Measurements from ENCODE around the gene PNPLA1.

PNPLA1 gene

DNA sequence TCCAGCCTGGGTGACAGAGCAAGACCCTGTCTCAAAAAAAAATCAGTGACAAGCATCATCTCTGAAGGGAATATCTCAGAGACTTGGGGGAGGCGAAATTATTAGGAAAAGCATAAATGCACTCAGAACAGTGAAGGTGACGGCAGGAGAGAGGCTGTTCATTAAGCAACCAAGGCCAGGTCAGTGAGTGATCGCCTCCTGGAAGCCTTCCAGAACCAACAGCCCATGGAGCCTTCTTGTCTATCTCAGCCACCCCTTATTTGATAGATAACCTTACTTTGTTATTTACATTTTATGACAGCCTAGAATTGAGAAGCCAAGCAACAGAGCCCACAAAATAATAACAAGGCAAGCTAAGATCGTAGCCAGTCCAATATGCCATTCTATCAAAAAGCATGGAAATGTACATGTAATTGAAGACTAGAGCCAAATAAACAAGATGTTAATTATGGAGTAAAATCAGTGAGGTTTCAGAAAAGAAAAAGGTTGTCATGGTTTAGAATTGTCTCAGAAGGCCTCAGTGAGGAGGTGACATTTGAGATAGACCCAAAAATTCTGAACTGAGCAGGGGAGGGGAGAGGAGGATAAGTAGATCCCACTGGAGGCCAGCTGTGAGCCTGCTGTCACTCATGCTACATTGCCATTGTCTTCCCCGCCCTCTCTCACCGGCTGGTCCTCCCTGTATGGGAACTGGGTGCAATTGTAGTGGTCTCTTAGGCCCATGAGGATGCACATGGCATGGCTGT lies 49.0 kb downstream of the PNPLA1 start:
- DNase-seq, result no peak

DNA sequence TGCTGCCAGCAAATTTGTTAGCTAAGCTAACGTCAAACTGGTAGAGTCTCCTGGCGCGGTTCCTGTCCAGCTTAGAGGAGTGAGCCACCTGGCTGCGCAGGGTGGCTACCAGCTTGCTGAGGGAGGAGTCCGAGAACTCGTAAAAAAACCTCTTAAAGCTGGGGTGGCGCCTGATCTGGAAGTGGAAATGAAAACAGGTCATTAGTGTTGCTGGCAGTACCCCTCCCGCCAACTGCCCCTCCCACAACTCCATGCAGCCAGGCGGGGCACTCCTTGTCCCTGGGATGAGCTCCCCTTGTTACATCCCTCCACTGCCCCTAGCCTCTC lies 49.5 kb downstream of the PNPLA1 start:
- no peak for DNase-seq

DNA sequence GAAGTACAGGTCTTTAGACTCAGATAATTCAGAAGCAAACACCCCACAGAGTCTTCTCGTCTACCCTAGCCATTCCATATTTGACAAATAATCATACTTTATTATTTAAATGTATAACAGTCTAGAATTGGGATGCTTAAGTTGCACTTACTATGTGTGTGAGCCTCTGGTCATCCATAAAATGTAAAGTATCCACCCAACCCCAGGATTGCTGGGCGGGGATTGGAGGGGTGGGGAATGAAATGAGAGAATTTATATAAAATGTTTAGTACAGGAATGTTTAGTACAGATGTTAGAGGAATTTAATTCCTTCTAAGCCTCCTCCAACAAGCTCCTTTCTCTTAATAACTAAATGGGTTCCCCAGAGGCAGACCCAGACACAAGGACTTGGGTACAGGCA lies 50.0 kb downstream of the PNPLA1 start:
- no peak for DNase-seq

DNA sequence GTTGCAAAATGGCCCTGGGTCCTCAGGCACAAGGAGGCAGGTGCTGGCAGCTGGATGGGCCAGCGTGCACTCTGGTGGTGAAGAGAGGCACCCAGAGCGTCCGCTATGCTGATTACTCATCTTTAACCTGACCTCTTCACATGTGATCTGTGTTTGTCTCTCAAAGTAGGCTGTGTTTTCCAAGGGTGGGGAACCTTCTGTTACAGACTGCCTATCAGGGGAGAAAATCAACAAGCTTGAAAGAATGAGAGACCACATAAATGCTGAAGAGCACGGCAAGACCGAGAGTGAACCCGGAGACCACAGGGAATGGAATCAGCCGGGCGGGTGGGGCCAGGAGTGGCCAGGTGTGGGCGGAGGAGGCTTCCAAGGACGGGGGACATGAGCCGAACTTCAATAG lies 50.6 kb downstream of the PNPLA1 start:
- DNase-seq, result no peak

DNA sequence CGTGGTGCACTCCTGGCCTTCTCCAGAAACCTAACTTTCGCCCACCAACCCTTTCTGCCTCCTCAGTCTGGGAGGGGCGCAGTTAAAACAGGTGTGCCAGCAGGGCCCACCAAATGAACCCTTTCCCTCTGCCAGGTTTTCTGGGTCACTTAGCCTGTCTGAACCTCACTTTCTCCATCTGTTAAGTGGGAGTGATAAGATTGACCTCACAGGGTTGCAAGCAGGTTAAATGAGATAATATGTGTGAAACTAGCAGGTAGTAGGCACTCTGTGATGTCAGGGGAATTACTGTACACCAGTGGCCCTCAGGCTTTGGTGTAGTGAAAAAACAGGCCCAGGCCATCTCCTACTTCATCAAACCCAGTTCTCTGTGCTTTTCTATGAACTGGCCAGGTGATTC lies 52.7 kb downstream of the PNPLA1 start:
- no peak for DNase-seq

DNA sequence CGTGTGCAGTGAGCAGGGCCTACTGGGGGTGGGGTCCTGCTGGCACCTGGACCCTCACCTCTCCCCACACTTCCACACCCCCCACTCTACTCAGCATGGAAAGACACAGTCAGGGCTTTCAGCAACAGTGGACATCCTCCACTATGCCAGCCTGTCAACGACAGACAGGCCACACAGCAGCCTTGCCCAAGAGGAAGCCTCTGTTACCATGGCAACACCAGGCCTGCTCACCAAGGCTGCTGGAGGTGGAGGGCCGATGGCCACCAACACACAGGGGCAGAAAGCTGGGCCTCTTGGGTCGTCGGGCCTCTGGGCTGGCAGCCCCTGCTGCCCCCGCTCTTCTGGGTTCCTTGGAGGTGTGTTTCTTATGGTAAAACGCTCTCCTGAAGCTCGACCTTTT lies 53.2 kb downstream of the PNPLA1 start:
- no peak for DNase-seq

DNA sequence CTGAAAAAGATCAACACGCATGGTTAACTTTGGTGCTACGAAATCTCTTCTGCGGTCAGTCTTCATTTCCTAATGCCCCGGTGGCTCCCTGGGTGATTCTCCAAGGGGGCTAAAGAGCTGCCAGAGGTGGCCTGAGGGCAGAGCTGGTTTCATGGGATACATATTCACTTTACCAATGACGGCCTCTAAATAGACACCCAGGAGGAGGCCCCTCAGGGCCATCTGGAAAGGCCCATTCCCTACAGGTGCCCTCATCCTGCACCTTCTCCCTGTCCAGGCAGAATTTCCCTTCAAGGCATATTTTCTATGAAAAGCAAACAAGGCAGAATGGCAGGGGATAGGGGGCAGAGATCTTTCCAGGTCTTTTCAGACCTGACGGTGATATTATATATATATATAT lies 54.3 kb downstream of the PNPLA1 start:
- no peak for DNase-seq

DNA sequence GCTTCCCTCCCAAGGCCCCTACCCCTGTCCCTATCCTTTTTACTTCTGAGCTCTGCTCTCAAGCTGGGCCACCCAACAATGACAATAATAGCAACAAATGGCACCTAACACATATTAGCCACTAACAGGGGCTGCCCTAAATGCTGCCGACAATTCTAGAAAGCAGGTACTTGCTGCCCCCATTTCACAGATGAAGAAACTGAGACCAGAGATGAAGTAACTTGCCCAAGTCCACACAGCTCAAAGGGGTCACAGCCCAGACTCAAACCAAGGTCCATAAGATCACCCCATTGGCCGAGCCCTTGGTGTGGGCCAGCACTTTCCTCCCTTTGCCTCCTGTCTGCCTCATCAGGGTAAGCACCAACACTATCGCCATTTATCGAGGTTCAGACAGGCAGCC lies 54.9 kb downstream of the PNPLA1 start:
- no peak for DNase-seq

DNA sequence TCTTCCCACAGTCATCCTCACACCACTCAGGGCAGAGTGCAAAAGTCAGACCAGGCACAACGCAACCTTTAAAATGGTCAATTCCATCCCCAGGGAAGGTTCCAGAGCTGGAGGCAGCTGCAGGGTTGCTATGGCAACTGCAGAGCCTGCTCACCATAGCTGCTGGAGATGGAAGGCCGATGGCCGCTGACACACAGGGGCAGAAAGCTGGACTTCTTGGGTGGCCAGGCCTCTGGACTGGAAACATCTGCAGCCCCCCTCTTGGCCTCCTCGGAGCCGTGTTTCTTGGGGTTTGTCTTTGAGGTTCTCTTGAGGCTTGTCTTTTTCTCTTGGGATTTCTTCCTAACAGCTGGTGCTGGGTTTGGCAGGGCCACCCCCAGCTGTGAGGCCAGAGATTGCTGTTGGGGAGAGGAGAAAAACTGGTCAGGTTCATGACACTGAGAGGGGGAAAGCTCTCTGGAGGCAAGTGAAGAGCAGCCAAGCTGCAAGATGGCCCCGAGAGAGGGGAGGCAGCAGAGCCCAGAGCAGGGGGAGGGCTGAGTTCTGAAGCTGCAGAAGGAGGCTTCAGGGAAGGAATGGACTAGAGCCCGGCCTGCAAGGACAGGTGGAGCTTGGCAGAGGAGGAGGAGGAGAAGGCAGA lies 56.6 kb downstream of the PNPLA1 start:
- DNase-seq, result no peak

DNA sequence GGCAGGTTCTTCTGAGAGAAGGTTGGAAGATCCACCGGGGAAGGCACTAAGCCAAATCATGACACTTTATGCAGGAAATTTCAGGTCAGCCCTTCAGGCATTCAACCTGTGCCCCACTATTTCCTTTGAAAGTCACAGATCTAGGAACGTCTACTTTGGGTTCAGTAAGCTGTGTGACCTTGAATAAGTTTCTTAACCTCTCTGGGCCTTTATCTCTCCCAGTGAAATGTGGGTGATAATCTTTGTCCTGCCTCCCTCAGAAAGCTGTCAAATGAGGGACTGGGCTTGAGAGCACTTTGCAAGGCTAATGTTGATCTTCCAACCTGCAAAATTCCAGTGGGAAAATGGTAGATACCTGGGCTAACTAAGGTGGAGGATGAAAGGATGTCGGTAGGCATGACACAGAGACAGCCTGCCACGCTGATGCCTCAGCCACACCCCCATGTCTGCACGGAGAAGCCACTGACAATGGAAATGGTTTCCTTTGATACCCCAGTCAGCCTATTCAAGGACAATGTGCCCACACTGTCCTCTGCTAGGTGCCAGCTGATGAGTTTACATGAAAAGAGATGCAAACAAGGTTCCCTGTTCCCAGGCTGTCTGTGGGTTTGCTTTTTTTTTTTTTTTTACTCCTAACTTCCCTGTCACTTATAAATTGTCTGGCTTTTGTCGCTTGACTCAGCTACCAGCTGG lies 57.5 kb downstream of the PNPLA1 start:
- no peak for DNase-seq

DNA sequence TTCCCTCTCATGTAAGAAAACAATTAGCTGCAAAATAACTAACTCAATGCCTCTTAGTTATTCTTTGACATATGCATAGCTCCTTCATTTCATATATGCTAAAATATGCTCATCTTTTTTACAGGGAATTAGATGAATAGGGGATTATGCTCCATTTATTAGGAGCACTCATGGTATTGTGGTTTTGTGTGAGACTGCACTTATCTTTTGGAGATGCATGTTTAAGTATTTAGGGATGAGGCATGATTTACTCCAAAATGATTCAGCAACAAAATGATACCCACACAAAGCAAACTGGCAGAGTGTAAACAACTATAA lies 58.0 kb downstream of the PNPLA1 start:
- no peak for DNase-seq

DNA sequence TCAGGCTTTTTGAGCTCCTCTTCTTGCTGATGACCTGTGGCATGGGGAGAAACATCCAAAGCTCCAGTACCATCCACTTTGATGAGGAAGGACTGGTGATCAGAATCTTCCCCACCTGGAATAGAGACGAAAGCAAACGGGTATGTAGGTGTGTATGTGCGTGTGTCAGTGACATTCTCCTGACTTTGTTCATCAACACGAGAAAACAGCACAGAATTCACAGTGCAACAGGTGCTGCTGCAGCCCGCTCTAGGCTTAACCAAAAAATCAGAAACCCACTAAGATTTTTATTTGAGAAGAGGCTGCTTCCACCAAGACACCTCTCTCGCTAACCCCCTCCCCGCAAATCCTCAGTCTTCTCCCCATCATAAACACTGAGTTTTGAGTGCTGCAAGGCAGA lies 58.7 kb downstream of the PNPLA1 start:
- no peak for DNase-seq

DNA sequence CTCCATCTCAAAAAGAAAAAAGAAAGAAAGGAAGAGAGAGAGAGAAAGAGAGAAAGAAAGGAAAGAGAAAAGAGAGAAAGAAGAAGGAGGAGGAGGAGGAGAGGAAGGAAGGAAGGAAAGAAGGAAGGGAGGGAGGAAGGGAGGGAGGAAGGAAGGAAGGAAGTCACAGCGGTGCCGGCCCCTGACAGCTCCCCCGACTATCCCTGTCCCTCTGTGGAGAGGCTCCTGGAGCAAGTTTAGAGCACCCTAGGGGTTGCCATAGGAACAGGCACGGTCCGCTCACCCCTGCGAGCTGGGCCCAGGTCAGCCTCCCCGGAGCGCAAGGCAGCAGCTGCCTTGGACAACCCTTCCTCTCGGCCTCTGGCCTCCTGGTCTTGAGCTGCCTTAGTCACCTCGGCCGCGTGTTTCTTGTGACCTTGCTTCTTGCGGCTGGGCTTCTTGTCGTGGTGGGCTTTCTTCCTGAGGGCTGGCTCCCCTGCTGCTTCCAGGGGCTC lies 60.0 kb downstream of the PNPLA1 start:
- no peak for DNase-seq

DNA sequence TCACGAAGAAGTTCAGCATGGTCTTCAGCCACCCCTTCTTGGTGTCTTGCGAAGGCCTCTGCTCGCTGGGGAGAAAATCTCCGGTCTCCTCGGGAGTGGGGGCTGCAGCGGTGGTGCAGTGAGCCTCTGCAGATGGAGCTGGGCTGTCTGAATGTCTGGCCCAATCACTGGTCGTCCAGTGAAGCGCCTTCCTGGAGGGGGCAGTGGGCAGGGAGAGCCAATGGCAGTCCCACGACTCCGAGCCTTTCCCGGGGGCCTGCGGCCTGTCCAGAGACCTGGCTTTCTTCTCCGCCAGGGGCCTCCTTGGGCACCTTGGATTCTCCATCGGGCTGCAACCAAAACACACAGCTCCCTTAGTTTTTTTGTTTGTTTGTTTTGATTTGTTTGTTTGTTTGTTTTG lies 60.5 kb downstream of the PNPLA1 start:
- DNase-seq, result no peak

DNA sequence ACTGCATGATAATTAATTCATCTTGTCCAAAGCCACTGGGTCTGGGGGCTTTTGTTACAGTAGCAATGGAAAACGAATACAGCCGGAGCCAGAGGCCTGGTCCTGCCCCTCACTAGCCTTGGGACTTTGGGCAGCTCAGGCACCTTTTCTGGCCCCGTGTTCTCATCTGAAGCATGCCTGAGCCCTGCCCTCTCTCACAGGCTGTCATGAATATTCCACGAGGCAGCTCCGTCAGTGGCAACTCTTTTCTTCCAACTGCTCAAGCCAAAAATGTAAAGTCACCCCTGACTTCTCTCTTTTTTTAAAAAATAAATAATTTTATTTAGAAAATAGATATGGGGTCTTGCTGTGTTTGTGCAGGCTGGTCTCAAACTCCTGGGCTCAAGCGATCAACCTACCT lies 61.5 kb downstream of the PNPLA1 start:
- no peak for DNase-seq

DNA sequence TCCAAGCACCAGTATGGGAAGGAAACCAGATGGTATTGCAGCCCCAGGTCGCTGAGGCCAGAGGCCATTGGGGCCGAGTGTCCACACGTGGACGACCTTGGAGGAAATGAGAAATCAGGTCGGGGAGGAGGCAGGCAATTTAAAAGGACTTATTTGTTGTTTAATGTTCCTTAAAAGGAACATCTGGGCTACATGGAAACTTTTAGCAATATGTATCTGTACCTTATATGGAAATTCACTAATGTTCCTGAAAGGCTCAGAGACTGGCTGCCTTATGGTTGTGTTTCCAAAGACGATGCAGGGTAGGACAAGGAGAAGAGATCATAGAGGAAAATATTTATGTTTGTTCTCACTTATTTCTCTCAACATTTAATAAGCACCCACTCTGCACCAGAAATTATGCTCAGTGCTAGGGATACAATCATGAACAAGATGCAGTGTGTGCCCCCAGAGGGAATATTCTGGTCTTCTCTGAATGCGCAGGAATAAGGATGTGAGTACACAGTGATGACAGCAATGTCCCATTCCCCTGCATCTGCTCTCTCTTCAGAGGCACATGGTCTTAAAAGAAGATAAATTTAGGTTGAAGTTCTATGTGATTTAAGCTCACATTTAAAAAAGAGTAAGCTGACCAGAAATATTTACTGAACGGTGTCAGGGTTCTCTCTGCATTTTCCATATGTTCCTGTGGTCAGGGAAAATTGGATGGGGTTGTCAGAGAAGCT lies 63.5 kb downstream of the PNPLA1 start:
- no peak for DNase-seq

DNA sequence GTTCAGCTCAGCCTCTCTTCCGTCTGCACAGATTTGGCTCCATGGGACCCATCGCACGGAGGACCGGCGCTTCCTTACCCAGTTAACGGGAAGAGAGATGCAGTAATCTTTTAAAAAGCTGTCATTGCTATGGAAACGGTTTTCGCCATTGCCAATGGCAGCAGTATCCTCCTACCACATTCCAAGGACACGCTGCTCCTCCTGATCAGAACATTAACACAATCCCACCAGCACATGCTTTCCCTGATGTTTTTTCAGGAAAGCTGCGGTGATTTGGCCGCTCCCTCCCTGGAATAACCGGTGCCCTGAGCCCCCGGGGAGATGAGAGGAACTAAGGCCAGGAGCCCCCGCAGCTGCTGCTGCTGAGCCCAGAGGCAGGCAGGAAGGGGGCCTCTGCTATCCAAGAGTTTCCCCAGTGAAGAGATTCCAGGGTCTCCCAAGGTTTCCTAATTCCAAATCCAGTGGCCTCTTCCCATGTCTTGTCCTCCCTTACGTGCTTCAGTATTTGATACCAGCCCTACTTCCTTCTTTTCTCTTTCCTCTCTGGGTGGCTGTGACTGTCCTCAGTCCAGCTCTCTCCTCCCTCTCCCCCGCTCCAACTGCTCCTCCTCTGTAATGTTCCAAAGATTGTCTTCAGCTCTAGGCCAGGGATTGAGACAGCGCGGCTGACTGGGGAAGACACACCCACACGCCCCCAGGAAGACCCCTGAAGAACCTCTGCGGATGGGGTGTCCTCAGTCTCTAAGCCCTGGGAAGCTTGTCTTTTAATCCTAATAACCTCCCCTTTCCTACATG lies 64.3 kb downstream of the PNPLA1 start:
- DNase-seq, result no peak

DNA sequence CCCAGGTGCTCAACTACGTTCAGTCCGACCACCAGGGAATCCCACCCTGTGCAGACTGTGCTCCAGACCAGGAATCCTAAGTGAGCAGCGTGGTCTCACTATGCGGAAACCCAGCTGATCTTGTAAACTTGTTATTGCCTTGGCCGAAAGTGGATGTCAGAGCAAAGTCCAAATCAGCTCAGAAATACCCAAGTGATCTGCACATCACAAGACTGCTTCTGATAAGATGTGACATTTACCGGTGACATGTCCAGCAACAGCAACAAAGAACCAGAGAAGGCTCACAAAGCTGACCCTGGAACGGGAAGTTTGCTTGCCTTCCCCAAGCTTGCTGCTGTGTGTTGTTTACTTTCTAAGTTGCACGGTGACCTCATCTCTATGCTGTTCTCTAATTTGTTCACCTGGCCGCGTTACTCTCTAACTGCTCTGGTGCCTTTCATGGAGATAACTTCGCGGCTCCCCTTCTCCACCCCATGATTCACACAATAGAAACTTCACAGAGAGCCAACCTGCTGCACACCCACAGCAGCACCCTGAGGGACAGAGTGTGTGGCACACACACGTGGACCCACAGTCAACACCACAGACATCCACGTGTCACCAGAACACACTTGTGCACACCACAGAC lies 65.1 kb downstream of the PNPLA1 start:
- DNase-seq, result no peak

DNA sequence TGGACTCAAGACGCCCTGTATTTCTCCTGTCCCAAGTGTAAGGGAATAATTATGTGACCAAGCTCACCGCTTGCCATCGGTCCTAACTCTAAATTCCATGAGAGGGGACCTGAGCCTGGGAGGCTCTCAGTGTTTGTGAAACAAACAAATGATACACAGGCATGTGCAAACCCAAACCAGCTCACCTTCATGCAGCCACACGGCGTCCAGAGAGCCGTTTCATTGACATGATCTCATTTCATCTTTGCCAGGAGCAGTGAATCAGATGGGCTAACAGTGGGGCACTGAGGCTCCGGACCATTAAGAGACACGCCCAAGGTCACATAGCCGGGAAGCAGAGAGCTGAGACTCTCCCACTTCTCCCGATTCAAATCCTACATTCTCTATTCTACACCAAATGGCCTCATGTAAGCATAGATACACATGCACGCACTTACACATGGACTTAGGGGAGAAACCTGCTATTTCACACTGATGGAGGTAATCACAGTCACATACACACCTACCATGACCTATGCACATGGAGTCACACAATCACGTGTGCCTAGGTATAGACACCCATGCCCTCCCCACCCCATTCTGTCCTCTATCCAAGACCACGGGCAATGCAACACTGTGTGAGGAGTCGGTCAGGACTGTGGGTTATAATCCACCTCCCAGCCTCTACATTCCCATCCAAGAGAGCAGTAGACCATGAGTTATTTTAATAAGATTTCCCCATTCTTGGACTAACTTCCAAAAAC lies 65.8 kb downstream of the PNPLA1 start:
- DNase-seq, result no peak

DNA sequence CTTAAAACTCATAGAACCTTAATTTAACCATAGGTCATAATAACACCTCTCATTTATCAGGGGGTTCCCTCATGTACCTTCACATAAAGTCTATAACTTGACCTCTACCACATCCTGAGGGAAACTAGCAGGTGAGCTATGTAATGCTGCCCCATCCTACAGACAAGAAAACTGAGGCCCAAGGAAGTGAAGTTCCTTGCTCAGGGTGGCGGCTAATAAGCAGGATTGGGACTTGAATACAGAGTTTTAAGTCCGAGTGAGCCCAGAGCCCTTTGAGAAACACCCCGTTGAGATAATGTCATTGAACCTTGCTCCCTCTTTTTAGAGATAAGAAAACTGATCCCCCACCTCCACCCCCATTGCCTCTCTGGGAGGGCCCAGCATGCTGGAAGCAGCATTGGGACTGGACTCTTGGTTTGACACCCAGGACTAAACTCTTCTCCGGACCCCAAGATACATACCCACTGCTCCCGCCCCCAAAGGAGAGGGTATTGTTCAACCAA lies 66.4 kb downstream of the PNPLA1 start:
- DNase-seq, result no peak

DNA sequence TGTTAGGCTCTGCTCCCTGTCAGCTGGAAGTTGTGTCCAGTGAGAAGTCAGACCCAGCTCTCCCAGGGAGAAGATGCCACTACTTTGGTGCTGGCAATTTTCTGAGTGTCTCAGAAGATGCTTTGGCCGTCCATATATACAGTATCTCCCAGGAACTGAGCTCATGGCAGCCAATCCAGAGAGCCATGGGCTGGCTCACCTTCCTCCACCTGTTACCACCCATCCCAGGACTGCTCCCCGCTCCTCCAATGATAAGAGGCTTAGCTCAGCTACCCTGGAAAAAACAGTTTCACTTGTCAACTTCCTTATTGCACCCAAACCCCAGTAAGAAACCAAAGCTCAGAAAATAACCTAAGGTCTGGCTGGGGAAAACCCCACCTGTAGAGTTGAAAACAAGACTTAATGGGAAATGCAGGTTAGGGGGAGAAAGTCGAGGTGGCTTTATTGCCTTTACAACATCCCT lies 67.0 kb downstream of the PNPLA1 start, which contains the start of gene BNIP5:
Gene BNIP5 (minus strand): TSS at position 110 of the 463 bp plus-strand sequence. CDS start 6,198 bp downstream, outside the sequence.
- no peak for DNase-seq

Data from activated CD4-positive, alpha-beta T cell treated with anti-CD3 and anti-CD28 coated beads, Interleukin-10, Interleukin-2, amounts not matched to agents 100 ng/mL and 50 ng/mL, durations not matched to agents 16 hours and 8 hours (primary cell).